ENCODE measurements around the gene COX19.

DNA sequence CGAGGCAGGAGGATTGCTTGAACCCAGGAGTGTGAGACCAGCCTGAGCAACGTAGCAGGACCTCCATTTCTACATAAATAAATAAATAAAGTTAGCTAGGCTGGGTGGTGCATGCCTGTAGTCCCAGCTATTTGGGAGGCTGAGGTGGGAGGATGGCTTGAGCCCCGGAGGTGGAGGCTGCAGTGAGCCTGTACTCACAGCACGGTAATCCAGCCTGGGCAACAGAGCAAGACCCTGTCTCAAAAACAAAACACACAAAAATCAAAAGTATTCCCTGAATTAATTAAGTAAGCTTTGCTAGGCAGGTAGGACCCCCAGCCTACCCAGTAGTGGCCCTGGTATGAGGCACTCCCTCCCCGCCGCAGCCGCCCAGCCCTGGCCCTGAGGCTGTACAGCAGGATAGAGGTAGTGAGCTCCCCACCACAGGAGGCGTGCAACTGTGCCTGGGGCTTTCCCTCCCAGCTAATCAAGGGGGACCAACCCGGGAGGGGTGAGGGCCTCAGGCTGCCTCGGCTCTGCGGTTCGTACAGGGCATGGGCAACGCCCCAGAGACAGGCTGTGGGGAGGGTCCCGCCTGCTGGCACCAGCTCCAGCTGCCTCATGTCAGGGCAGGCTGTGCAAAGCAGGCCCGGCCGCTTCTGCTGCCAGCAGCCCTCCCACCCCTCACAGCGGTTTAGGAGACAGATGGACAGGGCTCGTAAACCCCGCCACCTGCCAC, 6.6 kb upstream of the COX19 start:
- TF ChIP-seq BHLHE40 (IDR thresholded peaks at IDR 0.05; ENCODE audit: borderline replicate concordance) (no peak), ELF4 (IDR thresholded peaks at IDR 0.05) (no peak), CTBP1 (IDR thresholded peaks at IDR 0.05; ENCODE audit: borderline replicate concordance) (no peak), SUZ12 (IDR thresholded peaks at IDR 0.05) (no peak), SP1 (IDR thresholded peaks at IDR 0.05) (no peak), ARNT (IDR thresholded peaks at IDR 0.05) (no peak), FOXM1 (IDR thresholded peaks at IDR 0.05; ENCODE audit: borderline replicate concordance) (no peak), FOXA1 (IDR thresholded peaks at IDR 0.05) (no peak), FOXK2 (IDR thresholded peaks at IDR 0.05) (no peak), NFRKB (IDR thresholded peaks at IDR 0.05) (no peak), ZNF384 (IDR thresholded peaks at IDR 0.05) (no peak), LEF1 (IDR thresholded peaks at IDR 0.05; ENCODE audit: borderline replicate concordance) (no peak)
- TF ChIP-seq, protein P1, sequence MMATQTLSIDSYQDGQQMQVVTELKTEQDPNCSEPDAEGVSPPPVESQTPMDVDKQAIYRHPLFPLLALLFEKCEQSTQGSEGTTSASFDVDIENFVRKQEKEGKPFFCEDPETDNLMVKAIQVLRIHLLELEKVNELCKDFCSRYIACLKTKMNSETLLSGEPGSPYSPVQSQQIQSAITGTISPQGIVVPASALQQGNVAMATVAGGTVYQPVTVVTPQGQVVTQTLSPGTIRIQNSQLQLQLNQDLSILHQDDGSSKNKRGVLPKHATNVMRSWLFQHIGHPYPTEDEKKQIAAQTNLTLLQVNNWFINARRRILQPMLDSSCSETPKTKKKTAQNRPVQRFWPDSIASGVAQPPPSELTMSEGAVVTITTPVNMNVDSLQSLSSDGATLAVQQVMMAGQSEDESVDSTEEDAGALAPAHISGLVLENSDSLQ (IDR thresholded peaks at IDR 0.05): no peak

Data from HEK293T (cell line).